ENCODE measurements around the gene ISCU. TPM values are rescaled to one million over a fixed set of nuclear protein-coding genes. Genes with fewer than 3 reads are reported as not detected.
"Not testable (repeated sequence)": the region's sequence is repeated elsewhere in the genome, so short reads cannot be mapped to it uniquely, and the experiment has no call there.

Gene ISCU
- total RNA-seq, 4 donors from 2014 or later = 113 to 155 (median 130) TPM

DNA sequence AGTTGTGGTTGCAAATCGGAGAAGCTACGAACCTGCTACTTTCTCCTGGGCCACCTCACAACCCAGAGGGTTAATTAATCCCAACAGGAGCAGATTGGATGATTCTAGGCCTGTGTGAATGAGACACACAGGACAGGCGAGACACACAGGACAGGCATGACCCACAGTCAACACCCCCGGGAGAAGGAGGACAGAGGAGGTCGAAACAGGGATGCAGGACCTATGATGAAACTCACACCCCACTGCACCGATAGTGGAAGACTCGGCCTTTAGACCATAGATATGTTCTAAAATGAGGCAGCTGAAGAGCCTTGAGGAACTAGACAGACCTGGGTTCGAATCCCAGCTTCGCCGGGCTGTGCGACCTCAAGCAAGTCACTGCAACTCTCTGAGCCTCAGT, 23.9 kb downstream of the ISCU start:
- Histone ChIP-seq H3K9me3 (no peaks in the 10 kb centered on the region), H3K4me1 (peaks cover 0 to 3% (median 0%) of the 10 kb centered on the region in 4 donors), H3K36me3 (no peaks in the 10 kb centered on the region), H3K27ac (no peak overlapping the region), H3K27me3 (no peaks in the 10 kb centered on the region), H3K4me3 (no peak overlapping the region)
- DNase-seq = no peak
- WGBS, 2 donors (ENCODE audit: low coverage in 1 of 2) = 88 to 94% methylated on average over 4 to 11 of the region's 11 CpGs
- intact Hi-C loops (cut with DNase I; ENCODE audit: low total_unique reads) = no loop called here
- in situ Hi-C loops (cut with MboI; ENCODE audit: low pct_ligation_motif_present in 1 of 4, low pct_unique_long_range_greater_than_20kb in 1 of 4, low sequenced_read_pairs in 3 of 4) = no loop called here
- TF ChIP-seq POLR2AphosphoS5 (IDR thresholded peaks at IDR 0.05) = no peak
- TF ChIP-seq, protein P1, sequence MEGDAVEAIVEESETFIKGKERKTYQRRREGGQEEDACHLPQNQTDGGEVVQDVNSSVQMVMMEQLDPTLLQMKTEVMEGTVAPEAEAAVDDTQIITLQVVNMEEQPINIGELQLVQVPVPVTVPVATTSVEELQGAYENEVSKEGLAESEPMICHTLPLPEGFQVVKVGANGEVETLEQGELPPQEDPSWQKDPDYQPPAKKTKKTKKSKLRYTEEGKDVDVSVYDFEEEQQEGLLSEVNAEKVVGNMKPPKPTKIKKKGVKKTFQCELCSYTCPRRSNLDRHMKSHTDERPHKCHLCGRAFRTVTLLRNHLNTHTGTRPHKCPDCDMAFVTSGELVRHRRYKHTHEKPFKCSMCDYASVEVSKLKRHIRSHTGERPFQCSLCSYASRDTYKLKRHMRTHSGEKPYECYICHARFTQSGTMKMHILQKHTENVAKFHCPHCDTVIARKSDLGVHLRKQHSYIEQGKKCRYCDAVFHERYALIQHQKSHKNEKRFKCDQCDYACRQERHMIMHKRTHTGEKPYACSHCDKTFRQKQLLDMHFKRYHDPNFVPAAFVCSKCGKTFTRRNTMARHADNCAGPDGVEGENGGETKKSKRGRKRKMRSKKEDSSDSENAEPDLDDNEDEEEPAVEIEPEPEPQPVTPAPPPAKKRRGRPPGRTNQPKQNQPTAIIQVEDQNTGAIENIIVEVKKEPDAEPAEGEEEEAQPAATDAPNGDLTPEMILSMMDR (IDR thresholded peaks at IDR 0.05) = no peak

DNA sequence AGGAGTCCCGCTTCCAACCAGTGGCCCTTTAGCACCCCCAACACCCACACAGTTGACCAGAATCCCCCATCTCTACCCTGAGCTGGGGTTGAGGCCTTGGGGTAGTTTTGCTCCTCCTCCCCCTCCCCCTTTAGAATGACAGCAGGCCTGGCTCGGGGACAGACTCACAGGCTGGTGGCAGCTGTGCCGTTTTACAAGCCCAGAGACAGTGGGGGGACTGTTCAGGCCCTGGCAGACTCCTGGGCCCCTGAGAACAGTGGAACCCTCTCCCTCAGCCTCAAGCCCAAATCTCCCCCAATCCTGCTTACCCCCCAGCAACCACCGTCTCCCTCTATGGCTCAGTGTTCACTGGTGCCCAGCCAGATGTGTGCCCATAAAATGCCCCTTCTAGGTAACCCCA, 25.4 kb downstream of the ISCU start:
- no peaks in the 10 kb centered on the region for H3K9me3 ChIP-seq
- DNase-seq = no peak
- no peaks in the 10 kb centered on the region for H3K36me3 ChIP-seq
- in situ Hi-C loops (cut with MboI; ENCODE audit: low pct_ligation_motif_present in 1 of 4, low pct_unique_long_range_greater_than_20kb in 1 of 4, low sequenced_read_pairs in 3 of 4) = no loop called here
- TF ChIP-seq POLR2AphosphoS5 (IDR thresholded peaks at IDR 0.05) (no peak), EP300 (IDR thresholded peaks at IDR 0.05; ENCODE audit: low read depth) (no peak), POLR2A (IDR thresholded peaks at IDR 0.05) (no peak)
- TF ChIP-seq, protein P1 (IDR thresholded peaks at IDR 0.05) = no peak
- no peak overlapping the region for H3K4me3 ChIP-seq
- H3K4me1 ChIP-seq = peaks cover 0 to 3% (median 0%) of the 10 kb centered on the region in 4 donors
- no peak overlapping the region for H3K27ac ChIP-seq
- 65% methylated on average over 4 of the region's 4 CpGs; no CpG with 5 or more reads in 1 of the 2 donors for WGBS, 2 donors (ENCODE audit: low coverage in 1 of 2)
- no peaks in the 10 kb centered on the region for H3K27me3 ChIP-seq
- intact Hi-C loops (cut with DNase I; ENCODE audit: low total_unique reads) = no loop called here

DNA sequence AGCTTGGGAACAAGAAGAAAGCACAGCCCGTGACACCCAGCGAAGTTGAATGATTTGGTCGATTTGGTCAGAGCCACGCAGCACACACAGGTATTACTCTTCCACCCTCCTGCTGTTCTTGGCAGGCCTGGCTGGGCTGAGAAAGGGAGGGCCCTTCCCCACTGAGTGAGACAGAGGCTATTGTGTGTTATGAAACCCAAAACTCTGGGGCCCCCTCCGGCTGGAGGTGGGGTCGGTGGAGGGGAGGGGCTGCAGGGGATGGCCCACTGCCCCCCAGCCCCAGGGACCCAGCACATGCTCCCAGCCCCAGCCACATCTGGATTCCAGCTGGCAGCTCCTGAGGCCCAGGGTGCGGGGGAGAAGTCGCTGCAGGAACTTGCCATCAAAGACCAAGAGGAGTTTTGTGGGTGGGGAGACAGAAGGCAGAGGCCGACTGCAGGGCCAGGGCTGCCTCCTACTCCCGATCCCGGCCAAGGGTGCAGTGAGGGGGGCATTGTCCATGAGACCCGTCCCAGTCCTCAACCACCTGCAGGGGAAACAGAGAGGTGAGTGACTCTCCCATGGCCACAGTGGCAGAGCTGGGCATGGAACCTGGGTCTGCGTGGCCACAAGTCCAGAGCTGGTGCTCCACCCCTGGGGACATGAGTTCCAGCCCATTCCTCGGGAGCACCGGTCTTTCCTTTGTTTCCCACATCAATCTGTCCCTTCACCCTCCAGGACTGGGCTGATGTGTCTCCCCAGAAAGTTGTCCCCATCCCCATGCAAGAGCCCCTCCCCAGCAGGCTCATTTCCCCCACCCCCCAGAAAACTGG, 26.8 kb downstream of the ISCU start:
- in situ Hi-C loops (cut with MboI; ENCODE audit: low pct_ligation_motif_present in 1 of 4, low pct_unique_long_range_greater_than_20kb in 1 of 4, low sequenced_read_pairs in 3 of 4) = no loop called here
- H3K36me3 ChIP-seq = no peaks in the 10 kb centered on the region
- no peak for DNase-seq
- peaks cover 0 to 3% (median 0%) of the 10 kb centered on the region in 4 donors for H3K4me1 ChIP-seq
- H3K27ac ChIP-seq = no peak overlapping the region
- H3K27me3 ChIP-seq = no peaks in the 10 kb centered on the region
- TF ChIP-seq POLR2A (IDR thresholded peaks at IDR 0.05) = no peak
- TF ChIP-seq EP300 (IDR thresholded peaks at IDR 0.05; ENCODE audit: low read depth) = no peak
- no peaks in the 10 kb centered on the region for H3K9me3 ChIP-seq
- WGBS, 2 donors (ENCODE audit: low coverage in 1 of 2) = 58% methylated on average over 13 of the region's 15 CpGs; no CpG with 5 or more reads in 1 of the 2 donors
- H3K4me3 ChIP-seq = no peak overlapping the region
- intact Hi-C loops (cut with DNase I; ENCODE audit: low total_unique reads) = no loop called here

DNA sequence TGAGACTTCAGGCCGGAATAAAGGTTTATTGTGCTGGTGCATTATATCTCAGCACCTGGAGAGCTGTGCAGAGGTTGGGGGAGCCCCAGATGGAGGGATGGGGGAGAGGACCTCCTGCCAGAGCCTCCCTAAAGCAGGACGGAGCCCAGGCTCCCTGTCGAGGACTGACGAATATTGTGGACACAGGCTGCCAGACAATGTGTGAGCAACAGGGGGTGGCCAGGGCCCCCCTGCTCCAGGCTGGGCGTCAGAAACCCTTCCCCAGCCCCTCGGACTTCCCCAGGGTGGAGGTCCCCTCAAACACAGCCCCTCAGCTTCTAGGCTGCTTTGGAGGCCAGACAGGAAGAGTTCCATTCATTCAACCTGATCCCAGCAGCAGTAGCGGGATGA, 27.4 kb downstream of the ISCU start:
- Histone ChIP-seq H3K4me3 (no peak overlapping the region), H3K4me1 (peaks cover 0 to 3% (median 0%) of the 10 kb centered on the region in 4 donors), H3K27me3 (no peaks in the 10 kb centered on the region), H3K9me3 (no peaks in the 10 kb centered on the region), H3K27ac (no peak overlapping the region), H3K36me3 (no peaks in the 10 kb centered on the region)
- no peak for DNase-seq
- intact Hi-C loops (cut with DNase I; ENCODE audit: low total_unique reads) (no loop called here), in situ Hi-C loops (cut with MboI; ENCODE audit: low pct_ligation_motif_present in 1 of 4, low pct_unique_long_range_greater_than_20kb in 1 of 4, low sequenced_read_pairs in 3 of 4) (no loop called here)
- 63 to 80% methylated on average over 1 to 7 of the region's 7 CpGs for WGBS, 2 donors (ENCODE audit: low coverage in 1 of 2)
- no peak for TF ChIP-seq POLR2A (IDR thresholded peaks at IDR 0.05)
- TF ChIP-seq EP300 (IDR thresholded peaks at IDR 0.05; ENCODE audit: low read depth) = no peak

DNA sequence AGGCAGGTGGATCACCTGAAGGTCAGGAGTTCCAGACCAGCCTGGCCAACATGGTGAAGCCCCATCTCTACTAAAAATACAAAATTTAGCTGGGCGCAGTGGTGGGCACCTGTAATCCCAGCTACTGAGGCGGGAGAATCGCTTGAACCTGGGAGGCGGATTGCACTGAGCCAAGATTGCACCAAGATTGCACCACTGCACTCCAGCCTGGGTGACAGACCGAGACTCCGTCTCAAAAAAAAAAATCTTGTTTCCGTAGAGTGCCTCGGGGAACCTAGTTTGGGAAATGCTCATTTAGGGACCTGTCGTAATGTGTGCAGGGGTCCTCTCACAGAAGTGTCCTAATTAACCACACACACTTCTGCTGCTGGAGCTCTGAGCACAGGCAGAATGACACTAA, 28.1 kb downstream of the ISCU start:
- H3K4me1 ChIP-seq; DNase-seq; intact Hi-C loops (cut with DNase I; ENCODE audit: low total_unique reads); H3K4me3 ChIP-seq; H3K36me3 ChIP-seq; H3K9me3 ChIP-seq; in situ Hi-C loops (cut with MboI; ENCODE audit: low pct_ligation_motif_present in 1 of 4, low pct_unique_long_range_greater_than_20kb in 1 of 4, low sequenced_read_pairs in 3 of 4); H3K27ac ChIP-seq; H3K27me3 ChIP-seq: not testable (repeated sequence)
- WGBS, 2 donors (ENCODE audit: low coverage in 1 of 2) = 95% methylated on average over 9 of the region's 9 CpGs; no CpG with 5 or more reads in 1 of the 2 donors
